Panc1 (cell line): Measurements from ENCODE around the gene PSMA5. TPM values are rescaled to one million over a fixed set of nuclear protein-coding genes. Genes with fewer than 3 reads are reported as not detected.

ENCODE experiments used
- ATAC-seq: fragments of 200-7000 bp; cut with Tn5 transposase; 2 replicates; pipeline ENCODE4 v1.9.1; 2020; ENCODE audit warnings: mild to moderate bottlenecking, moderate library complexity
- BruUV-seq: library from RNA; stranded (reverse); fragments of 400-500 nt; replicated peaks from 2 replicates; lab custom pipeline; 2021; lab: Mats Ljungman, UMichigan
- CTCF ChIA-PET: fragments of 300-600 bp; sonication (Branson Sonifier 250); formaldehyde crosslinking; loops from one replicate; lab custom pipeline; 2022; ENCODE audit warnings: antibody characterized with exemption; lab: Charles Lee
- POLR2A ChIA-PET: fragments of 300-600 bp; sonication (Branson Sonifier 250); formaldehyde crosslinking; loops from one replicate; lab custom pipeline; 2022; ENCODE audit warnings: antibody characterized with exemption; lab: Charles Lee
- DNase-seq: peaks from one replicate; pipeline ENCODE4 v3.0.0-alpha.2; 2010; ENCODE audit warnings: low read depth, low spot score
- H3K27ac ChIP-seq: 2 replicates; pipeline ENCODE4 v1.5.1; 2011; ENCODE audit warnings: mild to moderate bottlenecking, low read length, inconsistent platforms
- H3K27me3 ChIP-seq: fragments of 200-500 bp; sonication (Bioruptor generic); 2 replicates; pipeline ENCODE4 v1.6.0; 2014; ENCODE audit warnings: low read length, inconsistent platforms; ENCODE audit not compliant: control insufficient read depth, insufficient read depth
- H3K36me3 ChIP-seq: fragments of 200-500 bp; sonication (Bioruptor generic); 2 replicates; pipeline ENCODE4 v1.5.1; 2014; ENCODE audit warnings: inconsistent platforms, mild to moderate bottlenecking, low read length, moderate library complexity; ENCODE audit not compliant: control insufficient read depth, insufficient read depth
- H3K4me1 ChIP-seq: 2 replicates; pipeline ENCODE4 v1.5.1; 2011; ENCODE audit warnings: inconsistent platforms, mild to moderate bottlenecking, low read length, moderate library complexity; ENCODE audit not compliant: control insufficient read depth, insufficient read depth
- H3K4me3 ChIP-seq, 2 experiments: 2 replicates each; pipeline ENCODE4 v1.5.1; 2011 to 2012; ENCODE audit warnings: low read depth in 2 of 2, low read length in 2 of 2, mild to moderate bottlenecking in 2 of 2, inconsistent platforms in 1 of 2, moderate library complexity in 1 of 2
- H3K9me3 ChIP-seq: fragments of 200-500 bp; sonication (Bioruptor generic); 2 replicates; pipeline ENCODE4 v1.5.1; 2014; ENCODE audit warnings: low read depth, mild to moderate bottlenecking, inconsistent platforms, low read length, moderate library complexity; ENCODE audit not compliant: control insufficient read depth, insufficient read depth
- CTCF ChIP-seq: fragments of 450-650 bp; IDR thresholded peaks from 2 replicates; pipeline ENCODE4 v1.5.1; 2017; ENCODE audit warnings: mild to moderate bottlenecking
- POLR2AphosphoS5 ChIP-seq: IDR thresholded peaks from 2 replicates; pipeline ENCODE4 v1.6.1; 2012; ENCODE audit warnings: mild to moderate bottlenecking, low read depth, low read length, moderate library complexity
- REST ChIP-seq, 2 experiments: IDR thresholded peaks; 2 replicates each; pipeline ENCODE4 v1.6.1; 2011 to 2012; ENCODE audit warnings: low read depth in 2 of 2, control low read depth in 1 of 2, low read length in 1 of 2, mild to moderate bottlenecking in 1 of 2, moderate library complexity in 1 of 2; ENCODE audit not compliant: insufficient read depth in 1 of 2
- SIN3A ChIP-seq: IDR thresholded peaks from 2 replicates; pipeline ENCODE4 v1.6.1; 2012; ENCODE audit warnings: low read depth, mild to moderate bottlenecking, low read length, moderate library complexity, borderline replicate concordance; ENCODE audit not compliant: insufficient read depth
- TCF7L2 ChIP-seq: IDR thresholded peaks from 2 replicates; pipeline ENCODE4 v1.6.1; 2011; ENCODE audit warnings: mild to moderate bottlenecking, low read depth, low read length, inconsistent platforms
- in situ Hi-C: cut with HindIII; loops from 2 replicates; pipeline ENCODE4 v1.10.0; 2016; ENCODE audit warnings: low sequenced_read_pairs, low pct_unique_long_range_greater_than_20kb
- intact Hi-C: fragments of 100-400 bp; cut with micrococcal nuclease; formaldehyde crosslinking; loops from one replicate; pipeline ENCODE4 v1.10.0; 2022; ENCODE audit not compliant: unreplicated experiment
- total RNA-seq: library from RNA; stranded (reverse); gene quantifications from one replicate; pipeline ENCODE4 v1.2.1, GENCODE V29; 2021; ENCODE audit not compliant: unreplicated experiment

PSMA5 gene
- total RNA-seq, 1 experiment from 2014 or later, result 118 TPM

DNA sequence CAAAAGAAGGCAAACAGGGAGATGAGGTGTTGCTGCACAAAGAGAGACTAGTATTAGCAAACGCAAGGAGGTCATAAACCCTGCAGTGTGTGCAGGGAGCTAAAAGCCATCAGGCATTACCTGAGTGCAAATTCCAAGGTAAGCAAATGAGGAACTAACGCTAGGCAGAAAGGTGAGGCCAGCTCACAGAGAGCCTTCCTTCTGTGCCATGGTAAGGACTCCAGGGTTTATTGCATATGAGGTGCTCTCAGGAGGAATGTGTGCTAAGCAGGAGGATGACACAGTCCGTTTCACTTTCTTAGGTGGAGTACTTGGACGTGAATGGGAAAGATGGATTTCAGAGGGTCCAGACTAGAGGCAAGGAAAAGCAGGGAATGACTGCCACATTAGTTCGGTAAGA, 74.8 kb downstream of the PSMA5 start:
- Histone ChIP-seq H3K27me3 (no peaks in the 10 kb centered on the region), H3K9me3 (no peaks in the 10 kb centered on the region), H3K27ac (no peak overlapping the region), H3K4me3 (no peak overlapping the region), H3K4me1 (no peaks in the 10 kb centered on the region), H3K36me3 (no peaks in the 10 kb centered on the region; the same call in 1 of the 2 replicates)
- BruUV-seq, result no TSS peak
- no peak for ATAC-seq
- ChIA-PET CTCF (no interaction called here), POLR2A (no interaction called here)
- DNase-seq, result no peak
- intact Hi-C loops (no loop called here), in situ Hi-C loops (no loop called here)
- TF ChIP-seq REST (IDR thresholded peaks at IDR 0.05; ENCODE audit: insufficient read depth in 1 of 2, low read depth in 2 of 2, low read length in 1 of 2) (no peak), SIN3A (no peak), POLR2AphosphoS5 (no peak), CTCF (no peak), TCF7L2 (no peak)

DNA sequence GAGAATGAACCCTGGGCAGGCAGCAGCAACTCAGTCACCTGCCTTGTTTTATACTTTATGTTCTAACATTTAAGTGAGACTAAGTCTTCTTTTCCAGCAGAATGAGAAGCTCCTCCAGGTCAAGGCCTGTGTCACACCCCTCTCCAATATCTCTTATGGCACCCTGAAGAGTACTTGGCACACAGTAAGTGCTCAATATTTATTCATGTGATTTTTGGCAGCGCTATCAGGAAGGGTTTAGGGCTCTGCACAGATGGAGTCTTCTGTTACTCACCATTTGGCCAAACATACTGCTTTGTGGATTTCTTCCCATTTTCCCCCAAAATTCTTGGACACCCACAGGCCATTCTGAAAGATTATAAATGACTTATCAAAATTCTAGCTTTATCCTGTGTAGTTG, 75.6 kb downstream of the PSMA5 start:
- H3K9me3 ChIP-seq, result no peaks in the 10 kb centered on the region
- POLR2A ChIA-PET, result no interaction called here

More for the DNA sequence above, 75.6 kb downstream of the PSMA5 start:
- Histone ChIP-seq H3K27ac (no peak overlapping the region), H3K27me3 (no peaks in the 10 kb centered on the region), H3K4me1 (no peaks in the 10 kb centered on the region), H3K4me3 (no peak overlapping the region), H3K36me3 (no peaks in the 10 kb centered on the region; the same call in 1 of the 2 replicates)
- ATAC-seq (no peak), DNase-seq (no peak)
- no TSS peak for BruUV-seq
- TF ChIP-seq TCF7L2 (no peak), POLR2AphosphoS5 (no peak), SIN3A (no peak), REST (IDR thresholded peaks at IDR 0.05; ENCODE audit: insufficient read depth in 1 of 2, low read depth in 2 of 2, low read length in 1 of 2) (no peak), CTCF (no peak)
- CTCF ChIA-PET, result no interaction called here
- intact Hi-C loops, result no loop called here
- in situ Hi-C loops, result no loop called here
